ENCODE measurements around the gene DZIP3.

The DZIP3 gene

GRCh38 chr3:108718454-108718853, 128.9 kb downstream of the DZIP3 start:
- no peaks in the 10 kb centered on the region for H3K79me2 ChIP-seq (ENCODE audit: insufficient read depth, low read length)
- no peaks in the 10 kb centered on the region for H3F3A ChIP-seq (ENCODE audit: low read depth)
- no peaks in the 10 kb centered on the region for H3K9me3 ChIP-seq (ENCODE audit: insufficient read depth, low read depth, low read length)
- TF ChIP-seq EZH2phosphoT487 (IDR thresholded peaks at IDR 0.05; ENCODE audit: borderline replicate concordance) (no peak), CTCF (conservative IDR thresholded peaks at IDR 0.05; ENCODE audit: low read length) (no peak)
- no peaks in the 10 kb centered on the region for H3K27me3 ChIP-seq (ENCODE audit: insufficient read depth, low read length, poor library complexity, severe bottlenecking)
- H3K36me3 ChIP-seq (ENCODE audit: insufficient read depth, low read length): no peaks in the 10 kb centered on the region
- H3K9ac ChIP-seq (ENCODE audit: low read depth, low read length, poor library complexity, severe bottlenecking): no peak overlapping the region
- no peaks in the 10 kb centered on the region for H3K9me2 ChIP-seq (replicated peaks; ENCODE audit: low read depth, low read length)
- no peak overlapping the region for H3K4me3 ChIP-seq (ENCODE audit: low read length, poor library complexity, severe bottlenecking)
- no peaks in the 10 kb centered on the region for H4K20me1 ChIP-seq (ENCODE audit: insufficient read depth, low read length, poor library complexity, severe bottlenecking)
- no peak overlapping the region for H2AFZ ChIP-seq (ENCODE audit: low read length)
- peaks cover 8% of the 10 kb centered on the region for H3K4me1 ChIP-seq (ENCODE audit: insufficient read depth, low read length, poor library complexity, severe bottlenecking)
- peak overlapping the region; percentile 15 for H3K4me2 ChIP-seq (ENCODE audit: low read depth, low read length, poor library complexity, severe bottlenecking)

GRCh38 chr3:108719178-108719806, 129.8 kb downstream of the DZIP3 start:
- H3F3A ChIP-seq (ENCODE audit: low read depth): no peaks in the 10 kb centered on the region
- H3K4me2 ChIP-seq (ENCODE audit: low read depth, low read length, poor library complexity, severe bottlenecking): peak overlapping the region; percentile 15

GRCh38 chr3:108722724-108723123, 133.2 kb downstream of the DZIP3 start:
- no peak for TF ChIP-seq CTCF (conservative IDR thresholded peaks at IDR 0.05; ENCODE audit: low read length)
- no peak for TF ChIP-seq EZH2phosphoT487 (IDR thresholded peaks at IDR 0.05; ENCODE audit: borderline replicate concordance)
- no peak overlapping the region for H3K4me3 ChIP-seq (ENCODE audit: low read length, poor library complexity, severe bottlenecking)
- no peaks in the 10 kb centered on the region for H3K27me3 ChIP-seq (ENCODE audit: insufficient read depth, low read length, poor library complexity, severe bottlenecking)
- peaks cover 8% of the 10 kb centered on the region for H3K4me1 ChIP-seq (ENCODE audit: insufficient read depth, low read length, poor library complexity, severe bottlenecking)
- no peak overlapping the region for H3K9ac ChIP-seq (ENCODE audit: low read depth, low read length, poor library complexity, severe bottlenecking)
- no peak overlapping the region for H3K4me2 ChIP-seq (ENCODE audit: low read depth, low read length, poor library complexity, severe bottlenecking)
- no peaks in the 10 kb centered on the region for H3K79me2 ChIP-seq (ENCODE audit: insufficient read depth, low read length)
- no peaks in the 10 kb centered on the region for H3F3A ChIP-seq (ENCODE audit: low read depth)
- H3K36me3 ChIP-seq (ENCODE audit: insufficient read depth, low read length): no peaks in the 10 kb centered on the region
- H3K9me3 ChIP-seq (ENCODE audit: insufficient read depth, low read depth, low read length): no peaks in the 10 kb centered on the region
- no peak overlapping the region for H2AFZ ChIP-seq (ENCODE audit: low read length)
- no peaks in the 10 kb centered on the region for H3K9me2 ChIP-seq (replicated peaks; ENCODE audit: low read depth, low read length)
- no peaks in the 10 kb centered on the region for H4K20me1 ChIP-seq (ENCODE audit: insufficient read depth, low read length, poor library complexity, severe bottlenecking)

More at GRCh38 chr3:108719178-108719806, 129.8 kb downstream of the DZIP3 start:
- TF ChIP-seq EZH2phosphoT487 (IDR thresholded peaks at IDR 0.05; ENCODE audit: borderline replicate concordance) (no peak), CTCF (conservative IDR thresholded peaks at IDR 0.05; ENCODE audit: low read length) (no peak)
- Histone ChIP-seq H3K36me3 (ENCODE audit: insufficient read depth, low read length) (no peaks in the 10 kb centered on the region), H3K9ac (ENCODE audit: low read depth, low read length, poor library complexity, severe bottlenecking) (no peak overlapping the region), H2AFZ (ENCODE audit: low read length) (no peak overlapping the region), H4K20me1 (ENCODE audit: insufficient read depth, low read length, poor library complexity, severe bottlenecking) (no peaks in the 10 kb centered on the region), H3K9me3 (ENCODE audit: insufficient read depth, low read depth, low read length) (no peaks in the 10 kb centered on the region), H3K79me2 (ENCODE audit: insufficient read depth, low read length) (no peaks in the 10 kb centered on the region), H3K27me3 (ENCODE audit: insufficient read depth, low read length, poor library complexity, severe bottlenecking) (no peaks in the 10 kb centered on the region), H3K4me3 (ENCODE audit: low read length, poor library complexity, severe bottlenecking) (no peak overlapping the region), H3K9me2 (replicated peaks; ENCODE audit: low read depth, low read length) (no peaks in the 10 kb centered on the region), H3K4me1 (ENCODE audit: insufficient read depth, low read length, poor library complexity, severe bottlenecking) (peaks cover 8% of the 10 kb centered on the region)

Data from Loucy (cell line).